HG02571 (cell line): ENCODE results near the gene SRM.
A peak's percentile ranks its signal among the peaks of the same experiment; 100 is the strongest.
"Not testable (repeated sequence)": the region's sequence is repeated elsewhere in the genome, so short reads cannot be mapped to it uniquely, and the experiment has no call there.

Experiments
- ATAC-seq: cut with Tn5 transposase; IDR thresholded peaks from one replicate; pipeline ENCODE4 v1.9.1; 2021; ENCODE audit warnings: mild to moderate bottlenecking, moderate library complexity; ENCODE audit not compliant: unreplicated experiment

SRM gene

DNA sequence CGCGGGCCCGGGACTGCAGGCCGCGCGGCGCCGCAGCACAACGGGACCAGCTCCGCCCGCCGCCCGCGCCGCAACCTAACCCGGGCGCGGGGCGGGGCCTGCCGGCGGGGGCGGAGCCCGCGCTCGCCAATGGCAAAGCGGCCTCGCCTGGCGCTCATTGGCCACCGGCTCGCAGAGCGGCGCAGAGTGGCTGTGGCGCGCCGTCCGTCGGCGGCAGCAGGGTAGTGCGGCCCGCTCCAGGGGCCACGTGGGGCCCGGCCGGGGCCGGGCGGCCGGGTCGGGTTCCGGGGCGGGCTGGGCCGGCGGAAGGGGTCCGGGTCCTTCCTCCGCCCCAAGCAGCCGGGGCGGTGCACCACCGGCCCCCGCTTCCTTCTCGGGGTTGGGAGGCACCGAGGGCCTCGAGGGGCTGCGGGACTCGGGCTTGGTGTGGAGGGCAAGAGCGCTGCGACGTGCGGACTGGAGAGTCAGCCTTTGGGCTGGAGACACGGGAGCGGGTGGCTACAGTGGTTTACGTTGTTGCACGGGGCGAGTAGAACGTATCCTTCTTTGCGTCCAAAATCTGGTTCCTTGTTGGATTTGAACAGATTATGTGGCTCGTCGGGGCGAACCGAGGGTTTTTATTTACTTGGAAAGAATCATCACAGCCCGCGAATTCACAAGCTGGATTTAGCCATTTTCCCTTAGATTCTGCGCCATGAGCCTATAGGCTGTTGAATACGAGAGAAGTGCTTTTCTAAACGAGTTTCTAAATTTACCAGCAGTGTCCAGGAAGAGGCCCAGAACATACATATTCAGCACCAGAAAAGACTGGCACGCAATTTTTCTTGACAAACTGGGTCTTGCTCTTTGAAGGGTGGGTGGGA, at the start of gene SRM:
TSS of gene SRM (minus strand) at position 51 of the 863 bp plus-strand sequence. CDS start 75 bp downstream, outside the sequence.
- peak; percentile 85 for ATAC-seq

DNA sequence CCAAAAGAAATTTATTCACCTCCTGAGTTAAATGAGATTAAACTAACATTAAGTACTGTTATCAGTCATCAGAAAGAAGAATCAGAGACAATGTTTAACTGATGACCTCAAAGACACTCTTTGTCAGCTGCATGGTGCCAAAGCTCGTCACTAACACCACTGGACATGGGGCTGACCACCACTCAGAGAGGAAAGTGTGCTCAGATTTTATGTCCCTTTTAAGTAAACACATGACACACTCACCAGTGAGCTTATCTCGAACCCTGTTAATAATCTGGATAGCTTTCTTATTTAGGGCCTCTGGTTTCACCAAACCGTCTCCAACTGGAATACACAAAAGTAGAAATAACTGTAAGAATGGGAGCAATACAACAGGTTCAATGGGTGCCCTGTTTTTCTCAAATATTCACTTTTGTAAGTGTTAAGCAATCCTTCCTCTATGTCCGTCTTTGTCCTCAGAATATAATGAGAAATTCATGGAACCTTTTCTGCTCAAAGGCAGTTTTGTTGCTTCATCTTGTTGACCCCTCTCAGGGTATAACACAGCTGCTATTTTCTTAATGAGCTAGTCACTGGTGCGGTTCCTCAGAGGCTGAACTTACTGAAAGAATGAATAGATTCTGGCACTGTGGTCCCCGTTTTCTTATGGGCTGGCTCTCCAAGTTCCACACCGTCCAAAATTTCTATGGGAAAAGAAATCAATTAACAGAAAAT, 49.4 kb upstream of the SRM start:
- ATAC-seq = no peak

DNA sequence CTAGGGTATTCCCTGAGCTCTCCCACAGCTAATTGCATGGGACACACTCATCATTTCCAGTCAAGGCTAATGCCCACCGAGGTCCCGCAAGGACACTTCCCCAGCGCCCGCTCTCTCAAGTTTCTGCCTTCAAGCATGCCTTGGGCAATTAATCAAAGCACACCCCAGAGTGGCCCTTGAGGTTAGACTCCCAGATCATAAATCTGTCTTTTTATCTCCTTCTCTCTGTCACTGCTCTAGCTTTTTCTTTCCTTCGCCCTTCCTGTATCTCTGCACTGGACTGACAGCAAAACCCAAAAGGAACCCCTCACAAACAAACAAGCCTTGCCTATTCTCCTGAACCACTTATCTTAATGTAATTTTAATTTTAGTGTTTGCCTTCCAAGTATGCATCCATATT, 47.8 kb upstream of the SRM start:
- no peak for ATAC-seq

DNA sequence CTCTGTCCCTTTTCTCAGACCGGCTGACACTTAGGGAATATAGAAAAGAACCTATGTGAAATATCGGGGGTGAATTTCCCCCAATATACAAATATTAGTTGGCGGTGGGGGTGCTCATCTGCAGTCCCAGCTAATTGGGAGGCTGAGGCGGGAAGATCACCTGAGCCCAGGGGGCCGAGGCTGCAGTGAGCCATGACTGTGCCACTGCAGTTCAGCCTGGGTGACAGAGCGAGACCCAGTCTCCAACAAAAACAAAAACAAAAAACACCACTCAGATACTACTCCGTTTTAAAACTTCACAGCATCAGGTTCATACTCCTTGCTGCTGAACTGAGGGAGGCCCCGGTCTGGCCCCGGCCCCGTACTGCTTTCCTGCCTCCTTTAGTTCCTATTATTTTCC, 45.8 kb upstream of the SRM start:
- ATAC-seq = no peak

DNA sequence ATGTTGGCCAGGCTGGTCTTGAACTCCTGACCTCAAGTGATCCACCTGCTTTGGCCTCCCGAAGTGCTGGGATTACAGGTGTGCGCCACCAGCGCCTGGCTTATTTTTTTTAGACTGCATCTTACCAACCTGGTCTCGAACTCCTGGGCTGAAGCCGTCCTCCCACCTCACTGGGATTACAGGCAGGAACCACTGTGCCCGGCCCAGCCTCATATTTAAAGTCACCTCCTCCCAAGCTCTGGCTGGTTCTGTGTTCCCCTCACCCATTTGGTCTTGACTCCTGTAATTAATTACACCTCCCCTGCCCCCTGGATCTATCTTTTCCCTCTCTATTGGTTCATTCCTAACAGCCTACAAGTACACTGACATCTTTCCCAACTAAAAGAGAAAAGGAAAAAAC, 41.5 kb upstream of the SRM start:
- ATAC-seq = no peak

DNA sequence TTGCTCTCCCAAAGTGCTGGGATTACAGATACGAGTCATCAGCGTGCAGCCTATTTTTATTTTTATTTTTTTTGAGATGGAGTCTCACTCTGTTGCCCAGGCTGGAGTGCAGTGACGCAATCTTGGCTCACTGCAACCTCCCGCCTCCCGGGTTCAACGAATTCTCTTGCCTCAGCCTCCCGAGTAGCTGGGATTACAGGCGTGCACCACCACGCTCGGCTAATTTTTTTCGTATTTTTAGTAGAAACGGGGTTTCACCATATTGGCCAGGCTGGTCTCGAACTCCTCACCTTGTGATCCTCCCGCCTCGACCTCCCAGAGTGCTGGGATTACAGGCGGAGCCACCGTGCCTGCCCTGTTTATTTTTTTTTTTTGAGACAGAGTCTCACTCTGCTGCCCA, 41.0 kb upstream of the SRM start:
- not testable (repeated sequence) for ATAC-seq

DNA sequence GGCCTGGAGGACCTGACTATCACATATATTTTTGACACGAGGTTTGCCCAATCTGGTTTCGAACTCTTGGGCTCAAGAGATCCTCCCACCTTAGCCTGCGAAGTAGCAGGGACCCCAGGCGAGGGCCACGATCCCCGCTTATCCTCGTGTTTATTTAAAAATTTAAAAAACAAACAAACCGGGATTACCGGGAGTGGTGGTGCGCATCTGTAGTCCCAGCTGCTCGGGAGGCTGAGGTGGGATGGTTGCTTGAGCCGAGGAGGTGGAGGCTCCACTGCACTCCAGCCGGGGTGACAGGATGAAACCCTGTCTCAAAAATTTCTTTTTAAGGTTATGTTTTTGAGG, 40.3 kb upstream of the SRM start:
- ATAC-seq = no peak

DNA sequence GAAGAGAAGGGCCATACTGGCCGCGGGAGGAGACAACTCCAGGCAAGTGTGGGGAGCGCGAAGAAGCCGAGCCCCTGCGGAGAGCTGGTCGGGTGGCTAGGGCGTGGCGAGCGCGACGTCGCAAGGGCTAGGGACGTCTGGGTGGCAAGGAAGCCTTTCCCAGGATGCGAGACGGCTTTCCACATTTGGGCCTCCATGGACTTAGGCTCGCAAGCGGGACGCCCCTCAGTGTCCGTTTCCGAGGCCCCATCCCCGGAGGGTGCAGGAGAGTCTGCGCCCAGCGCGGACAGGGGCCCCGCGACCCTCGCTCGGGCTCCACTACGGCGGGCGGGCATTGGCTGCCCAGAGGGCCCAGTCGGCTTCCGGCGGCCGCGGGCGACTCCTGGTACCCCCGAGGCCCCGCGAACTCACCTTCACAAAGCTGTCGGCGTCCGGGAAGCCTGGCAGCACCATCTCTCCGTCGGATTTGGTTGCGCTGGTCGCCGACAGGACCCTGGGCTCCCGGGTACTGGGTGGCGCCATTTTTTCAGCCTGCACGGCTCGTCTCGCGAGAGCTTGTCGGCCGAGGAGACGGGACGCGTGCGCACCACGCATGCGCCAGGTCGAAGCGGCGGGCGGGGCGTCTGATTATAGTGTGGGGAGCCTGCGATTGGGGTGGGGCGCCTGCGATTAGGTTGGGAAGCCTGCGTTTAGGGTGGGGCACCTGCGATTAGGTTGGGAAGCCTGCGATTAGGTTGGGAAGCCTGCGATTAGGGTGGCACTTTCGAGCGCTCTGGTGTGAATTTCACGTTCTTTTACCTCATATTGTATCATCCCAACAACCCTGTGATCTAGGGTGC, 39.7 kb upstream of the SRM start, which contains the start of gene EXOSC10:
TSS of gene EXOSC10 (minus strand) at position 560 of the 839 bp plus-strand sequence. CDS start at position 522, 38 bp downstream.
- ATAC-seq = peak; percentile 93

DNA sequence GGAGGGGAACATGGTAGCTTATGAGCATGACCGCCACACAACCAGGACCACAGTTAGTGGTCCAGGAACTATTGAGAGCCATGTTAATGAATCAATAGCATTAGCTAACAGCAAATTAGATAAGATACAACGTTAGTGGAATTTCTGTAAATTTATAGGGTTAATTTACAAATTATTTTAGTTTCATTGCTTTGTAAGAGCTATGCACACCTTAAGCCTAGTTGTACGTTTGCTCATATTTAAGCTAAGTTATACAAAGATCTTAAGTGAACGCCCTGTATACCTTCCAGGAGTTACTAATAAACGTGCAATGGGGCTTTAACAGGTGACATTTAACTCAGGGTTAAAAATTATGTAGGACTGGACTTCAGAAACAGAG, 39.1 kb upstream of the SRM start:
- no peak for ATAC-seq

DNA sequence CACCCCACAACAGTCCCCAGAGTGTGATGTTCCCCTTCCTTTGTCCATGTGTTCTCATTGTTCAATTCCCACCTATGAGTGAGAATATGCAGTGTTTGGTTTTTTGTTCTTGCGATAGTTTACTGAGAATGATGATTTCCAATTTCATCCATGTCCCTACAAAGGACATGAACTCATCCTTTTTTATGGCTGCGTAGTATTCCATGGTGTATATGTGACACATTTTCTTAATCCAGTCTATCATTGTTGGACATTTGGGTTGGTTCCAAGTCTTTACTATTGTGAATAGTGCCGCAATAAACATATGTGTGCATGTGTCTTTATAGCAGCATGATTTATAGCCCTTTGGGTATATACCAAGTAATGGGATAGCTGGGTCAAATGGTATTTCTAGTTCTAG, 24.0 kb upstream of the SRM start:
- ATAC-seq = not testable (repeated sequence)

DNA sequence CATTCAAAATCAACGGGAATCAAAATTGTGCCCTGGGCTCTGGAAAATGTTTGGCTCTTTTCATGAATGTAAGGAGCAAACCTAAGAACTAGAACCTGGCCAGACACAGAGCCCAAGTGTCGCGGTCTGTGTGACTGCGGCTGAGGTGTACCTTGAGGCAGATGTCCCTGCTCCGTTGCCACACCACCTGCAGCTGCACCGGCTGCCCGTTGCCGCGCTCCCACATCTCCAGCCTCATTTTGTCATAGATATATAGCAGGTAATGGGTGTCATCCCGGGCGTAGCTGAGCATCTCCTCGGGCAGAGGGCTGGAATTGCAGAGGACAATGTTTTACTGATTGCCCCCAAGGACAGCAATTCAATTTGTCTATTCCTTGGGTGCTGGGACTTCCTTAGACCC, 21.1 kb upstream of the SRM start:
- ATAC-seq = no peak

DNA sequence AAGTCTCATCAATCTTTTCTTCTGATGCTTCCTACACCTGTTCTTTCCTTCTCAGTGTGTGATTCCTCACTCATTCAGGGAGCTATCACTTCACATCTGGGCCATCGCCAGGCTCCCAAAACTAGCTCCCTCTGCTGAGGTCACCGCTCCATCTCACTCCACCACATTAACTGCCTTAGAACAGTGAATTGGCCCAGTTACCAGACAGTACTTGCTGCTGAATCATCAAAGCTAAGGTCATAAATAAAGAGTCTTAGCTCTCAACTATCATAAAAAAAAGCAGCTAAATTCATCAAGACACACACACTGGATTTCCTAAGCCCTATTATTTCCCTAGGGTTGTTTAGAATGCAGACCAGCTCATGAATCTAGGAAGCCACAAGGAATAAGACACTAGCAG, 18.8 kb upstream of the SRM start:
- no peak for ATAC-seq

DNA sequence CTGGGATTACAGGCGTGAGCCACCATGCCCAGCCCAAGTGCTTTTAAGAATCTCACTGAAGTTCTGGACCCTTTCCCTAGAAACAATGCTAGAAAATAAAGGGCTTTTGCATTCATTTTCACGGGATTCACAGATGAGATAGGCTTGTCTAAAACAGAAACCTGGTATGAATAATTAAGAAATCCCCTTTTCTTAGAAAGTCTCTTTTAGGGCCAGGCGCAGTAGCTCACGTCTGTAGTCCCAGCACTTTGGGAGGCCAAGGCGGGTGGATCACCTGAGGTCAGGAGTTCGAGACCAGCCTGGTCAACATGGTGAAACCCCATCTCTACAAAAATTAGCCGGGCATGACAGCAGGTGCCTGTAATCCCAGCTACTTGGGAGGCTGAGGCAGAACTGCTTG, 13.6 kb upstream of the SRM start:
- not testable (repeated sequence) for ATAC-seq

DNA sequence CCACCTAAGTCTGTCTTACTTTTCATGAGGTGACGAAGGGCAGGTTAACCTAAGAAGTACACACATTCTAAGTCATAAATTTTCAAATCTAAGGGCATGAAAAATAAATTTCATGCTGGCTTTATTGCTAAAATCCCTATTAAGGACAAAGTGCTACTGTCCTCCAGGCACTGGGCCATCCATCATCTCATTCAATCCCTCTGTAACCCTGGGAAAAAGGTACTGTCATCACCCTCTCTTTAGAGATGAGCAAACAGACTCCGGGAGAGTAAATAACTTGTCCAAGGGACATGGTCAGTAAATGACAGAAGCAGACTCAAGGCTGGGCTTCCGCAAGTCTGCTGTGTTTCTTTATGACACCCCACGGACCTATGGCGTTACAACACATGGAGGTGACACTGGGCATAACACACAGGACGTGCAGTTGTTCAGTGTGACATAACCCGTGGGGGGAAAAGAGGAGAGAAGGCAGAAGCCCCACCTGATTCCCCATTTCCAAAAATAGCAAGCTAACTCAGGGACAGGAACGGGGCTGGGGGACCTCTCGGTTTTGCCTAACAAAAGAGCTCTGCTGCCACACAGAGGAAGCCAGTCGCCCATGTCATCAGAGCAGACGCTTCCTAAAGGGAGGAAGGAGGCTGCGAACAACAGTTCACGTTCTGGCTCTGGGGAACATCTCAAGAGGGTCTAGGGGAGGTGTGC, 12.5 kb upstream of the SRM start:
- ATAC-seq = no peak

DNA sequence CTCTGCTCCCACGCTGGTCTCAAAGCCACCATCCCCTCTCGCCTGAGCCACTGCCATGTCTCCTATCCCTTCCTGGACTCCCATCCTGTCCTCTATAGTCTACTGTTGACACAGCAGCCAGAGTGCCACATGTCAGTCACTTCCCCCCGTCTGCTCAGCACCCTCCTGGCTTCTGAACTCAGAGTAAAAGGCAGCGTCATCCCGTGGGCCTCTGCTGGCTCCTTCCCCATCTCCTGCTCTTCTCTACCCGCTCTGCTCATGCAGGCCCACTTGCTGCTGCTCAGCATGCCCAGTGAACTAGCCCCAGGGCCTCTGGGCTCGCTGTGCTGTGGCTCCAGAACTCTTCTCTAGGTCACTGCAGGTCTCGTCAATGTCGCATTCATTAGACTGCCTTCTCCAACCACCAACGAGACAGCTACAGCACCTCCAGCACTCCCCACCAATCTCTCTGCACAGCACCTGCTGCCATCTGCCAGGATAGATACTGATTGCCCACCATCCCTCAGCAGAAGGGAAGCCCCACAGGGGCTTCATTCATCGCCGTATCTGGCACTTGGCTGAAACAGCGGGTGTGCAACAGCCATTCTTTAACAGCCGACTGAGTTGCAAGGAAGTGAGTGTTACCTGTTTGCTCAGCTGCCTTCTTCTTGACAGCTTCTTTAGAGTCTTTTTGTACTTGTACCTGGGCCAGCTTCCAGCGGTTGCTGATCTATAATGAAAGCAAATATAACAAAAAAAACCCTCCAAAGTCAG, 11.8 kb upstream of the SRM start:
- ATAC-seq = no peak

DNA sequence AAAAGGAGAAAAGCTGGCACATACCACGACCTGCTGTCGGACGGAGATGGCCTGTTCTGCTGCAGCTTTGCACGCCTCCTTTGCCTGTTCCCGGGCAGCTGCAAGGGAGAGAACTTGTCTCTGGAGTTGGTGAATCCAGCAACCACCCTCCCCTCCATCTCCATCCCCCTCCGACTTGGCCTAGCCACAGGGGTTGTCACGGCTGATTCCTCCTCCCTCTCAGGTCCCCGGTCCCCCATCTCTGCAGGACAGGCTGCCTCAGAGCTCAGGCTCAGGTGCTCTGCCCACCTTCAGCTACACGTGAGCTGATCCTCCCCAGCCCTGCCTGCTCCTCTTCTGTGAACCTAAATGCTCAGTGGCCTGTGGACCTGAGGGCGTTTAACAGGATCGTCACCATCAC, 11.1 kb upstream of the SRM start:
- ATAC-seq = no peak

DNA sequence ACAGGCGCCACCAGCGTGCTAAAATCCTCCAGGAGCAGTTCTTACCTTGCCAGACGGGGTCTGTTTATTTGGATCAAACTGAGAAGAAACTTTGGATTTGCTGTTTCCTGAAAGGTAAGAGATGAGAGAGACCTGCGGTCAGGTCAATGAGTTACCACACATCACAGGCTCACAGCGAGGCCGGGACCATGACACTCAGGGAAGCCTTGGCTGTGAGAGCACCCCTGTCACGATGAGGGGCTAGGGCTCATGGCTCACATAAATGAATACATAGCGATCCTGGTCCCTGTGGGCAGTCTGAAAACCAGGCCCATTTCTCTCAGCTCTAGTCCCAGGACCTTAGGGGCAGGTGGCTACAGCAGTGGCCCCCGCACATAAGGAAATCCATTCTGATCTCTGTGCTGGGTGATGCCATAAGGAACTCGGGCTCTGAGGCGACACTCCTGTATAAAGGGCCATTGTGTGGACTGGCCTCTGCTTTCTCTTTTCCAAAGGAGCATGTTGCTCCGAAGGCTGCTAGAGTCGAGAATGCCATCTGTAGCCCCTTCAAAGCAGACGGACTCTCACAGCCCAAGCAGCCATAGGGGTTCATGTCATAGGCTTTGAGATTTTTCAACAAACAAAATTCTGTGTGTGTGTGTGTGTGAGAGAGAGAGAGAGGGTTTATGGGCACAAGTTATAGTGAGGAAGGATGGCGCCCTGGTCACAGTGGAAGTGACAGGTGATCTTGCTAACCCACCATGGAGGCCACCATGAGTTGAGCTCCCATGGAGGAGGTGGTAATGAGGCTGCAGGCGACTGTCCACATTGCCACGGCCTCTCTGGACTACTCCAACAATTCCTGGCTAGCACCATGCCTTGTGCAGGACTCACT, 9.0 kb upstream of the SRM start:
- ATAC-seq = no peak

DNA sequence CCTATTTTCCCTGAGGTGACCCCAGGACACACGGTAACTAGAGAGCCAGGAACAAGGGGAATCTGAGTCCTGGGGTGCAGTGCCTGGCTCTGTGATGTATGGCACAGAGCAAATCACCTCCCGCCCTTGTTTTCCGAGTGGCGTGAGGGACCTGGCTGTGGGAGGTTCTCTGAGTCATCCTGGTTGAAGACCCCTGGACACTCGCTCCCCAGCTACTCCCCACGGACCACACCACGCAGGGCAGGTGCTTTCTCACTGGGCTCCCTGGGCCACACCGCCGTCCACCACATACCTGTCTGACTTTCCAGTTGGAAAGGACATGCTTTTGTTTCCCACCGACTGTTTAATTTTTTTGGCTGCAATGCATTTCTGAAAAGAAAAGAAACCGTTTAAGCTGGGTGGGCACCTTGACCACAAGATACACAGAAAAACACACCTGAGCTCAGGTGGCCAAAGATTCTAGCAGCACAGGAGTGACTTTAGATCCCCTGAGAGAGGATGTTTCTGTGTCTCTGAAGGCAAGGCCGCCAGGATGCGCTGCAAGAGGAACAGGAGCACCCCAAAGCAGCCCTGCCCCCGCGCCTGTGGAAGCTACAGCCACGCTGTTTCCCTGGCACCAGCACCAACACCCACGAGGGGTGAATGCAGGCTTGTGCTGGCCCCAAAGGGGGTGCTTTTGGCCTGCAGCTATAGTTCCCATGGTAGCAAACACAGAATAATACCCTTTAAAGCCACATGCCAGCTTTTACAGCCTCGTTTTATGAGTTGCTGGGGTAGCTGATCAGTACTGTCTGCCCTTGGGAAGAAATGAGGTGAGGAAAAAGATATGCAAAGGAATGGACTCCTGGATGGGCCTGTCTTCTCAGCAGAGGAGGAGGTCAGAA, 8.1 kb upstream of the SRM start:
- ATAC-seq = no peak
